HepG2 (cell line): Measurements from ENCODE around the gene LRPPRC. TPM values are rescaled to one million over a fixed set of nuclear protein-coding genes. Genes with fewer than 3 reads are reported as not detected.

Source experiments
- BORCS8-MEF2B ChIP-seq: sonication (generic); formaldehyde crosslinking; IDR thresholded peaks from 2 replicates; pipeline ENCODE4 v1.8.0; 2022; ENCODE audit warnings: mild to moderate bottlenecking, missing genetic modification reagents
- CBX5 ChIP-seq: sonication (generic); formaldehyde crosslinking; IDR thresholded peaks from 2 replicates; pipeline ENCODE4 v1.4.0; 2020; ENCODE audit warnings: missing genetic modification reagents, borderline replicate concordance
- GZF1 ChIP-seq: sonication (generic); formaldehyde crosslinking; IDR thresholded peaks from 2 replicates; pipeline ENCODE4 v1.5.1; 2020; ENCODE audit warnings: mild to moderate bottlenecking, missing genetic modification reagents
- JDP2 ChIP-seq: sonication (generic); formaldehyde crosslinking; IDR thresholded peaks from 2 replicates; pipeline ENCODE4 v1.8.1; 2022; ENCODE audit warnings: missing genetic modification reagents, borderline replicate concordance
- MEIS1 ChIP-seq: sonication (generic); formaldehyde crosslinking; IDR thresholded peaks from 2 replicates; pipeline ENCODE4 v1.9.0; 2021; ENCODE audit warnings: mild to moderate bottlenecking, missing genetic modification reagents, moderate library complexity, borderline replicate concordance
- NAIF1 ChIP-seq: sonication (generic); formaldehyde crosslinking; IDR thresholded peaks from 2 replicates; pipeline ENCODE4 v1.5.0; 2020; ENCODE audit warnings: mild to moderate bottlenecking, missing genetic modification reagents, borderline replicate concordance
- SALL2 ChIP-seq: sonication (generic); formaldehyde crosslinking; IDR thresholded peaks from 2 replicates; pipeline ENCODE4 v1.8.1; 2023; ENCODE audit warnings: mild to moderate bottlenecking, missing genetic modification reagents, inconsistent platforms
- SMAD1 ChIP-seq: sonication (generic); formaldehyde crosslinking; IDR thresholded peaks from 2 replicates; pipeline ENCODE4 v1.4.0; 2020; ENCODE audit warnings: missing genetic modification reagents, low read depth, mild to moderate bottlenecking, borderline replicate concordance
- SMAD9 ChIP-seq: sonication (generic); formaldehyde crosslinking; IDR thresholded peaks from 2 replicates; pipeline ENCODE4 v1.5.1; 2020; ENCODE audit warnings: mild to moderate bottlenecking, missing genetic modification reagents
- ZC3H4 ChIP-seq: sonication (generic); formaldehyde crosslinking; IDR thresholded peaks from 2 replicates; pipeline ENCODE4 v1.4.0; 2020; ENCODE audit warnings: missing genetic modification reagents, borderline replicate concordance
- ZMYM4 ChIP-seq: sonication (generic); formaldehyde crosslinking; IDR thresholded peaks from 2 replicates; pipeline ENCODE4 v1.8.1; 2023; ENCODE audit warnings: mild to moderate bottlenecking, missing genetic modification reagents
- ZNF10 ChIP-seq: sonication (generic); formaldehyde crosslinking; IDR thresholded peaks from 2 replicates; pipeline ENCODE4 v1.4.0; 2020; ENCODE audit warnings: mild to moderate bottlenecking, low read depth, missing genetic modification reagents, borderline replicate concordance
- ZNF780A ChIP-seq: sonication (generic); formaldehyde crosslinking; IDR thresholded peaks from 2 replicates; pipeline ENCODE4 v1.8.0; 2022; ENCODE audit warnings: mild to moderate bottlenecking, missing genetic modification reagents, moderate library complexity
- ZNF790 ChIP-seq: sonication (generic); formaldehyde crosslinking; IDR thresholded peaks from 2 replicates; pipeline ENCODE4 v1.8.0; 2022; ENCODE audit warnings: missing genetic modification reagents, mild to moderate bottlenecking, borderline replicate concordance
- polyA plus RNA-seq, 8 experiments: library from polyadenylated mRNA; depleted of rRNA in 3 of 8; stranded (reverse) in 7 of 8; unstranded in 1 of 8; fragments of >200 nt; fragmentation: Illumina TruSeq in 4 of 8; extraction: Trizol in 4 of 8; gene quantifications; 2 replicates each; pipeline versions ENCODE4 v1.2.1 to v1.2.3, GENCODE V29; 2011 to 2016; ENCODE audit warnings: low read depth in 4 of 8, missing spikeins in 1 of 8, mixed read lengths in 1 of 8; ENCODE audit not compliant: insufficient read depth in 1 of 8
- total RNA-seq, 5 experiments: library from RNA; depleted of rRNA; stranded (reverse); fragments of >200 nt; fragmentation: Illumina TruSeq; extraction: Trizol; gene quantifications; 2 replicates each; pipeline ENCODE4 v1.2.3, GENCODE V29; 2016; ENCODE audit warnings: low read depth in 1 of 5
- TF ChIP-seq, protein P1 (sequence below): sonication (generic); formaldehyde crosslinking; IDR thresholded peaks from 2 replicates; pipeline ENCODE4 v1.4.0; 2020; ENCODE audit warnings: missing genetic modification reagents
- TF ChIP-seq, protein P2 (sequence below): sonication (generic); formaldehyde crosslinking; IDR thresholded peaks from 2 replicates; pipeline ENCODE4 v1.8.0; 2022; ENCODE audit warnings: missing genetic modification reagents, low read depth, mild to moderate bottlenecking, borderline replicate concordance
- TF ChIP-seq, protein P3 (sequence below): sonication (generic); formaldehyde crosslinking; IDR thresholded peaks from 2 replicates; pipeline ENCODE4 v1.4.0; 2020; ENCODE audit warnings: missing genetic modification reagents
- TF ChIP-seq, protein P4 (sequence below): sonication (generic); IDR thresholded peaks from 2 replicates; pipeline ENCODE4 v1.6.1; 2016; ENCODE audit warnings: low read depth, borderline replicate concordance
- TF ChIP-seq, protein P5 (sequence below): sonication (generic); formaldehyde crosslinking; IDR thresholded peaks from 2 replicates; pipeline ENCODE4 v1.8.0; 2022; ENCODE audit warnings: missing genetic modification reagents, mild to moderate bottlenecking, borderline replicate concordance
- TF ChIP-seq, protein P6 (sequence below): sonication (generic); formaldehyde crosslinking; IDR thresholded peaks from 2 replicates; pipeline ENCODE4 v1.4.0; 2020; ENCODE audit warnings: missing genetic modification reagents, borderline replicate concordance

Gene LRPPRC
- total and polyA plus RNA-seq, 2 of the 13 experiments (the other 11 are each of a cell fraction or from before 2014, with no cell fraction given) = 117 to 167 TPM

DNA sequence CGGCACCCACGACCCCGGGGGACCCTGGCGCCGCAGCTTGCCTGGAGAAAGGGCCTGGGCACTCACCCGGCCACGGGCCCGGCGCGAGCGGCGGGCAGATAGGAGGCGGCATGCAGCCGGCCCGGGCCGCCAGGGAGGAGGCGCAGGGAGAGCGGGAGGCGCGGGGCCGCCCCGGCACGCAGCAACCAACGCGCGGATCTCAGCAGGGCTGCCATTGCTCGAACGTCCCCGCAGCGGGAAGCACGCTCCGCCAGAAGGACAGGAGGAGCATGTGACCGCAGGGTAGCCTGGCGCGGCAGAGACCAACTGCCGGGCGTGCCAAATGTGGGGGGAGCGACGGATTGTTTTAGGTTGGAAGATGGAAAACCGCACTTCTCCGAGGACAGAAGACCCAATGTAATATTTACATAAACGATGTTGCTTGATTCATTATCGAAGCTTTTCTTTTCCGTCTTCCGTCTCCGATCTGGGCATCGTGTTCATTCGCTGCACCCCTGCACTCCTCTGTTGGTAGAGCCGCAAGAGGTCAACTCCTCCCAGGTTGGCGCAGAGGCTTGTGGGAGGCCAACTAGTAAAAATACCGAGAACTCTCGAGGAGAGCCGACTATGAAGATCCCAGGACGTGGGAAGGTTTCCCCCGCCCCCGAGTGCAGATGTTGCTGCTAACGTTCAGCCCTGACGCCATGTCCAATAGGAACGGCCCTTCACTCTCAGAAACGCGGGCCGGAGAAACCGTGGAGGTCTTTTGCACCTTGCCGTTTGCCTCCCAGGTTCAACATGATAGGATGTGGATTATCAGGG is at the start of gene LRPPRC (continued):
- TF ChIP-seq ZNF10 (CRISPR knock-in tag) (no peak), NAIF1 (CRISPR knock-in tag) (no peak), ZMYM4 (peak; percentile 56), GZF1 (CRISPR knock-in tag) (0 out of 2 replicates have a peak, but pooled peaks have one; percentile 44), ZC3H4 (no peak), MEIS1 (CRISPR knock-in tag) (no peak; the same call in 1 of the 2 replicates), SMAD1 (CRISPR knock-in tag) (no peak; the same call in 1 of the 2 replicates), CBX5 (CRISPR knock-in tag) (peak; percentile 1; the same call in 1 of the 2 replicates), SALL2 (peak; percentile 87), ZNF790 (CRISPR knock-in tag) (no peak), BORCS8-MEF2B (CRISPR knock-in tag) (0 out of 2 replicates have a peak, but pooled peaks have one; percentile 34), ZNF780A (CRISPR knock-in tag) (no peak), SMAD9 (CRISPR knock-in tag) (no peak), JDP2 (CRISPR knock-in tag) (no peak)
- TF ChIP-seq, protein P1, sequence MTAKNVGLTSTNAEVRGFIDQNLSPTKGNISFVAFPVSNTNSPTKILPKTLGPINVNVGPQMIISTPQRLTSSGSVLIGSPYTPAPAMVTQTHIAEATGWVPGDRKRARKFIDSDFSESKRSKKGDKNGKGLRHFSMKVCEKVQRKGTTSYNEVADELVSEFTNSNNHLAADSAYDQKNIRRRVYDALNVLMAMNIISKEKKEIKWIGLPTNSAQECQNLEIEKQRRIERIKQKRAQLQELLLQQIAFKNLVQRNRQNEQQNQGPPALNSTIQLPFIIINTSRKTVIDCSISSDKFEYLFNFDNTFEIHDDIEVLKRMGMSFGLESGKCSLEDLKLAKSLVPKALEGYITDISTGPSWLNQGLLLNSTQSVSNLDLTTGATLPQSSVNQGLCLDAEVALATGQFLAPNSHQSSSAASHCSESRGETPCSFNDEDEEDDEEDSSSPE = peak; percentile 39; the same call in 1 of the 2 replicates
- TF ChIP-seq, protein P2, sequence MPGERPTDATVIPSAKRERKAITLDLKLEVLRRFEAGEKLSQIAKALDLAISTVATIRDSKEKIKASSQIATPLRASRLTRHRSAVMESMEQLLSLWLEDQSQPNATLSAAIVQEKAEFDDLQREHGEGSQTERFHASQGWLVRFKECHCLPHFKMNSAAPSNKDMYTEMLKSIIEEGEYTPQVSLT (CRISPR knock-in tag) = no peak
- TF ChIP-seq, protein P3, sequence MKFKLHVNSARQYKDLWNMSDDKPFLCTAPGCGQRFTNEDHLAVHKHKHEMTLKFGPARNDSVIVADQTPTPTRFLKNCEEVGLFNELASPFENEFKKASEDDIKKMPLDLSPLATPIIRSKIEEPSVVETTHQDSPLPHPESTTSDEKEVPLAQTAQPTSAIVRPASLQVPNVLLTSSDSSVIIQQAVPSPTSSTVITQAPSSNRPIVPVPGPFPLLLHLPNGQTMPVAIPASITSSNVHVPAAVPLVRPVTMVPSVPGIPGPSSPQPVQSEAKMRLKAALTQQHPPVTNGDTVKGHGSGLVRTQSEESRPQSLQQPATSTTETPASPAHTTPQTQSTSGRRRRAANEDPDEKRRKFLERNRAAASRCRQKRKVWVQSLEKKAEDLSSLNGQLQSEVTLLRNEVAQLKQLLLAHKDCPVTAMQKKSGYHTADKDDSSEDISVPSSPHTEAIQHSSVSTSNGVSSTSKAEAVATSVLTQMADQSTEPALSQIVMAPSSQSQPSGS = peak; percentile 67; the same call in 1 of the 2 replicates
- TF ChIP-seq, protein P4, sequence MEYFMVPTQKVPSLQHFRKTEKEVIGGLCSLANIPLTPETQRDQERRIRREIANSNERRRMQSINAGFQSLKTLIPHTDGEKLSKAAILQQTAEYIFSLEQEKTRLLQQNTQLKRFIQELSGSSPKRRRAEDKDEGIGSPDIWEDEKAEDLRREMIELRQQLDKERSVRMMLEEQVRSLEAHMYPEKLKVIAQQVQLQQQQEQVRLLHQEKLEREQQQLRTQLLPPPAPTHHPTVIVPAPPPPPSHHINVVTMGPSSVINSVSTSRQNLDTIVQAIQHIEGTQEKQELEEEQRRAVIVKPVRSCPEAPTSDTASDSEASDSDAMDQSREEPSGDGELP = 0 out of 2 replicates have a peak, but pooled peaks have one; percentile 46
- TF ChIP-seq, protein P5, sequence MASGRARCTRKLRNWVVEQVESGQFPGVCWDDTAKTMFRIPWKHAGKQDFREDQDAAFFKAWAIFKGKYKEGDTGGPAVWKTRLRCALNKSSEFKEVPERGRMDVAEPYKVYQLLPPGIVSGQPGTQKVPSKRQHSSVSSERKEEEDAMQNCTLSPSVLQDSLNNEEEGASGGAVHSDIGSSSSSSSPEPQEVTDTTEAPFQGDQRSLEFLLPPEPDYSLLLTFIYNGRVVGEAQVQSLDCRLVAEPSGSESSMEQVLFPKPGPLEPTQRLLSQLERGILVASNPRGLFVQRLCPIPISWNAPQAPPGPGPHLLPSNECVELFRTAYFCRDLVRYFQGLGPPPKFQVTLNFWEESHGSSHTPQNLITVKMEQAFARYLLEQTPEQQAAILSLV (CRISPR knock-in tag) = no peak
- TF ChIP-seq, protein P6, sequence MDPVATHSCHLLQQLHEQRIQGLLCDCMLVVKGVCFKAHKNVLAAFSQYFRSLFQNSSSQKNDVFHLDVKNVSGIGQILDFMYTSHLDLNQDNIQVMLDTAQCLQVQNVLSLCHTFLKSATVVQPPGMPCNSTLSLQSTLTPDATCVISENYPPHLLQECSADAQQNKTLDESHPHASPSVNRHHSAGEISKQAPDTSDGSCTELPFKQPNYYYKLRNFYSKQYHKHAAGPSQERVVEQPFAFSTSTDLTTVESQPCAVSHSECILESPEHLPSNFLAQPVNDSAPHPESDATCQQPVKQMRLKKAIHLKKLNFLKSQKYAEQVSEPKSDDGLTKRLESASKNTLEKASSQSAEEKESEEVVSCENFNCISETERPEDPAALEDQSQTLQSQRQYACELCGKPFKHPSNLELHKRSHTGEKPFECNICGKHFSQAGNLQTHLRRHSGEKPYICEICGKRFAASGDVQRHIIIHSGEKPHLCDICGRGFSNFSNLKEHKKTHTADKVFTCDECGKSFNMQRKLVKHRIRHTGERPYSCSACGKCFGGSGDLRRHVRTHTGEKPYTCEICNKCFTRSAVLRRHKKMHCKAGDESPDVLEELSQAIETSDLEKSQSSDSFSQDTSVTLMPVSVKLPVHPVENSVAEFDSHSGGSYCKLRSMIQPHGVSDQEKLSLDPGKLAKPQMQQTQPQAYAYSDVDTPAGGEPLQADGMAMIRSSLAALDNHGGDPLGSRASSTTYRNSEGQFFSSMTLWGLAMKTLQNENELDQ = peak; percentile 43; the same call in 1 of the 2 replicates
